GM18511 (cell line): ENCODE measurements around the gene JAKMIP2.
"Not testable (repeated sequence)": the region's sequence is repeated elsewhere in the genome, so short reads cannot be mapped to it uniquely, and the experiment has no call there.

Experiments
- ATAC-seq: cut with Tn5 transposase; IDR thresholded peaks from one replicate; pipeline ENCODE4 v1.9.1; 2021; ENCODE audit warnings: mild to moderate bottlenecking, moderate library complexity; ENCODE audit not compliant: unreplicated experiment

Gene JAKMIP2

GRCh38 chr5:147661541-147661940 lies 121.0 kb downstream of the JAKMIP2 start:
- no peak for ATAC-seq

DNA sequence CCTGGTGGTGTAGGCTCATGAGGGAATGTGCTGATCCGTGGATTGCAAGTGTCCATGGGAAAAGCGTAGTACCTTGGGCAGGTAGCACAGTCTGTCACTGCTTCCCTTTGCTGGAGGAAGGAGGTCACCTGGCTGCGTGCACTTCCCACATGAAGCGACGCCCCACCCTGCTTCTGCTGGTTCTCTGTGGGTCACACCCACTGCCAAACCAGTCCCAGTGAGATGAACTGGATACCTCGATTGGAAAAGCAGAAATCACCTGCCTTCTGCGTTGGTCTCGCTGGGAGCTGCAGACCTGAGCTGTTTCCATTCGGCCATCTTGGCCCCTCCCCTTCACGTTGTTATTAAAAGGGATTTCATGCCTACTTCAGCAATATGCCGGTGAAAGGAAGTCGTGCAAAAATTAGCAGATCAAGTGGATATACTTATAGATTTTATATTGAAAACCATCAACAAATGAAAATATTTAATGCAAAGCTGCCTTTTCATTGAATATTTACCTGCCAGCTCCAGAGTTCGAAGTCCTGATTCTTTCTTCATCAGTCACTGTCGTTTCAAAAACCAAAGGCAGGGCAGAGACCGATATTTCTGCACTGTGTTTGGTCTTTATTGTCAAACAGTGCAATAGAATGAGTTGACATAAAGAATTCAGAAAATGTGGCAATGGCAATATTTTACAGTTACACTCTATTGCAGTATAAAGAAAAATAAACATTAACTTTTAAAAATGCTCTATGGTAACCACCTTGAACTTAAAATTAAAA lies 123.2 kb downstream of the JAKMIP2 start:
- no peak for ATAC-seq

DNA sequence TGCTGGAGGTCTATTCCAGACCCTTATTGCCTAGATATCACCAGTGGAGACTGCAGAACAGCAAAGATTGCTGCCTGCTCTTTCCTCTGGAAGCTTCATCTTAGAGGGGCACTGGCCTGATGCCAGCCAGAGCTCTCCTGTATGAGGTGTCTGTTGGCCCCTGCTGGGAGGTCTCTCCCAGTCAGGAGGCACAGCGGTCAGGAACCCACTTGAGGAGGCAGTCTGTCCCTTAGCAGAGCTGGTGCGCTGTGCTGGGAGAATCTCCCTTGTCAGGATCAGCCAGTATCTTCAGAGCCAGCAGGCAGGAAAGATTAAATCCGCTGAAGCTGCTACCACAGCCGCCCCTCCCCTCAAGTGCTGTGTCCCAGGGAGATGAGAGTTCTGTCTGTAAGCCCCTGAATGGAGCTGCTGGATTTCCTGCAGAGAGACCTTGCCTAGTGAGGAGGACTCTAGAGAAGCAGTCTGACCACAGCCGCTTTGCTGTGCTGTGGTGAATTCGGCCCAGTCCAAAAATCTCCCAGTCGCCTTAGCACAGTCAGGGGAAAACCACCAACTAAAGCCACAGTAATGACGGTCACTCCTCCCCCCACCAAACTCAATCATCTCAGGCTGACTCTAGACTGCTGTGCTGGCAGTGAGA lies 124.1 kb downstream of the JAKMIP2 start:
- ATAC-seq: no peak

DNA sequence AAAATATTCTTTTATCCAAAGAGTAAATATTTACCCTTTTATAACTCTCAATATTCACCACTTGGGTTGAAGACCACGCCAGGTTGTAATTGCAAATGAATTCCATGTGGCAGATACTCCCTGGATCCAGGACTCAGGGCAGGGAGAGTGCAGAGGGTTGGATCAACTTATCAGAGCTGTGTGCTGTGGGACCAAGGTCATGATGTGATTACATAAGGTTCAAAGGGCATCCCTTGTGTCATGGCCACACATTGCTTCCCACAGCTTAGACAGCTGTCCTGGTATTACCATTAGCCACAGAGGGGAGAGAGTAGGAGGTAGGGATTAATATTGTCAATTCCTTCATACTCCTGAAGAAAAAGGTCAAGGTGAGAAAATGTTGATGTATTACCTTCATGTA lies 133.9 kb downstream of the JAKMIP2 start:
- ATAC-seq: no peak

DNA sequence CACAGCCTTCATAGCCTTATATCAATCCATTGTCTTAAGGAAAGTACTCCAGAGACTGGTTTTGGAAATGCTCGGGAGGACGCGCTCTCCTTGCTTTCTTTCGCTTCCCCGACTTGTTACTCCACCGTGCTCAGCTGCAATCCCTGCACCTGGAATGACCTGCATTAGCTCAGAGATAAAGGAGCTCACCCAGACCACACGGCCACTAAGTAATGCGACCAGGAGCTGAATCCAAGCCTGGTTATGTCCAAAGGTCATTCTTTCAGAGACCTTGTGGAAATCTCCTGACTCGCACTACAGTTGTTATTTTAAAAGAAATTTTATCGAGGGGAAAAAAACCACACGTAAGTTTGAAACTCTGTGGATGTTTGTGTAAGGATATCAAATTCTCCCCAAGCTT lies 137.3 kb downstream of the JAKMIP2 start:
- ATAC-seq: no peak

- no peak for ATAC-seq
Measured at GRCh38 chr5:147644460-147644859, 138.1 kb downstream of the JAKMIP2 start.

GRCh38 chr5:147643142-147643541 lies 139.4 kb downstream of the JAKMIP2 start:
- no peak for ATAC-seq

DNA sequence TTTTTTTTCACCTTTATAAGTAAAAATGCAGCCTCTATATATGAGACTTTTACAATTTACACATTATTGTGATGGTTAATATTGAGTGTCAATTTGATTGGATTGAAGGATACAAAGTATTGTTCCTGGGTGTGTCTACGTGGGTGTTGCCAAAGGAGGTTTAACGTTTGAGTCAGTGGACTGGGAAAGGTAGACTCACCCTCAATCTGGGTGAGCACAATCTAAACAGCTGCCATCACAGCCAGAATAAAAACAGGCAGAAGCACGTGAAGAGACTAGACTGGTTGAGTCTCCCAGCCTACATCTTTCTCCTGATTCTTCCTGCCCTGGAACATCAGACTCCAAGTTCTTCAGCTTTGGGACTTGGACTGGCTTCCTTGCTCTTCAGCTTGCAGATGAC lies 139.9 kb downstream of the JAKMIP2 start:
- ATAC-seq: no peak

GRCh38 chr5:147639321-147639720 lies 143.2 kb downstream of the JAKMIP2 start:
- no peak for ATAC-seq

DNA sequence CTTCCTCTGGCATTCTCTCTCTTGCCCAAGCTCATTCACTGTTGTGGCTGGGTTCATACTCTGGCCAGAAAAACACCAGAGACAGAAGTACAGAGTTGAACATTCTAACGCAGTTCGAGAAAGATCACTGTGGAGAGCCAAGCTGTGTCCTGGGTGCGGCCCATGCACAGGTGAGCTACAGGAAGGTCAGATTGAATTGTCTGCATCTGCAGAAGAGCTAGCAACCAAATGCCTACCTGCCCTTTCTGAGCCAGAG lies 145.9 kb downstream of the JAKMIP2 start:
- no peak for ATAC-seq

- ATAC-seq: no peak
Measured at GRCh38 chr5:147635882-147636728, 146.4 kb downstream of the JAKMIP2 start.

- ATAC-seq: not testable (repeated sequence)
Measured at GRCh38 chr5:147635439-147635838, 147.1 kb downstream of the JAKMIP2 start.

- ATAC-seq: no peak
Measured at GRCh38 chr5:147633173-147633572, 149.4 kb downstream of the JAKMIP2 start.

DNA sequence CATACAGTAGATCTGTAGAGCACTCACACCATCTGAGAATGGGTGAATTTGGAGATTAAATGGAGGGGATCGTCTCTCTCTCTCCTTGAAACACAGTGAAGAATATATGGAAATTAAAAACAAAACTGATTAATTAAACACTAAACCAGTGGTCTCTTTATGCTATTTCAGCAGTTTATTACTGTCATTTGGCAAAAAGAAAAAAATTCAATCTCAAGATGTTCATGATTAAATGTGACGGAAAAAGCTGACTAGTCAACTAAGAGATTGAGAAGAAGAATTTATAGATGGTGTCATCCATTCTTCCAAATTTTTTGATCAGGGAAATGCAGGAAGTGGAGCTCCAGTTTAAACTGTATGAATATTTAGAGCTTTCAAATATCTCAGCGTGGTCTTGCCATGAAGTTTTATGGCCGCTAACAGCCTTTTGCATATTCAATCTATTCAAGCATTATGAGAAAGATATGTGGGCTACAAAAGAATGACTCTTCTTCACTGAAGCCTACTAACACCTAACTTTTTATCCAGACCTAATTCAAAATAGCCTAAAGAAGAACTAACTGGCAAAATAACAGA lies 151.0 kb downstream of the JAKMIP2 start:
- no peak for ATAC-seq

DNA sequence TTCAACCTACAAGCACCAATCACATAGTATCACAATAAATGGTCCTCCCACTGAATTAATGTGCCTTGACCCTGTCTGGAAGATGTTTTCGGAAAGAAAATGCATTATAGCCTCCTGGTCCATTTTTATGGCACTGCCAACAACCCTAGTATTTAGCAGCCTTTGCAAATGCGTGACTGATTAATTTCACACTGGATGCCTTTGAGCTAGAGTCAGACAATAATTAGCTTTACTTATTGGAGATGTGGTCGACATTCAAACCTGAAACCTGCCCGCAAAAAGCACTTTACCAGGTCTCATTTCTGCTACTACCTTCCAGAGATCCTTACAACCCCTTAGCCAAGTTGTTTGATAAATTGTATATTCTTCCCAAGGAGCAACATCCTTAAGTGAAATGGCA lies 153.3 kb downstream of the JAKMIP2 start:
- ATAC-seq: no peak

DNA sequence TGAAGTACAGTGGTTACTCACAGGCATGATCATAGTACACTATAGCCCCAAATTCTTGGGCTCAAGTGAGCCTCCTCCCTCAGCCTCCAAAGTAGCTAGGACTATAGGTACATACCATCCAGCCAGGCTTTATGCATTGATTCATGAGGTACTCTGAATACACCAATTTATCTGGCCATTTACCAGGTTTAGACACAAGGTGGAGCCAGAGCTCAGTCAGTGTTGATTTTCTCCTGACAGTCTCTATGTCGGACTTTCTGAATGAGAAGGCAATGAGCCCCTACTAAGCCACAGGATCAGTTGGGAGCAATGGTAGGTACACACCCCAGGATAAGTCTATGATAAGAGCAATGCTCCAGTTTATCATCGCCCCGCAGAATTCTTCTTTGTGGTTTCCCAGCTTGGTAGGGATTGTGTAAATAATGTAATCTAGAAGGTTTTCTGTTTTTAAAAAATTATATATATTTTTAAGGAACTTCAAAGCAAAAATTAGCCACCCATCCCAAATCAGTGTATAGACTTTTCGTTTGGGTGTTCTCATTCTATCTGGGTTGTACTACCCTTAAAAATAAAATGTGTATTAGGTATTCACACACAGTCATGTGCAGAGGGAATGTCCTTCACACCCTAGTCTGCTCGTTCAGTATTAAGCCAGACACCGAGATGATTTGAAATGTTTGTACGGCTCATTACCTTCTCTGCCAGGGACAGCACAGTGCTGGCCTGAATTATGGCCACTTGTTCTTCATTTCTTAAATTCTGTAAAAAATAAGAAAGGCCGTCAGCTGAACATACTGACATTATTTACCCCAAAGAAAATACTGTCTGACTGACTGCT lies 154.3 kb downstream of the JAKMIP2 start:
- peak; percentile 96 for ATAC-seq

DNA sequence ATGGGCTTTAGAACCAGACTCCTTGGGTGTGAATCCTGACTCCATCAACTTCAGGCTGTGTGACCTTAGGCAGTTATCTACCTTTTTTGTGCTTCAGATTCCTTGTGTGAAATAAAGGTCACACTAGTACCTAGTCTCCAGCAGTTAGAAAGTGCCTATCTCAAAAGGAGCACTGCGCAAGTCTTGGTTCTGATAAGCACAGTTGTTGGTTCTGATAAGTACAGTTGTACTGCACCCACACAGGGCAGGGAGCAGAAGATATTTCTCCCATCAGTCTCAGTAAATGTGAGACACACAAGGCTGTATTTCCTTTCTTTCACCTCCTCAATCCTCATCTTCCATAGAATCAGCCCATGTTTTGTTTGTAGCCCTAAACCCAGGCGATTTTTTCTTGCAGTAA lies 156.1 kb downstream of the JAKMIP2 start:
- no peak for ATAC-seq

DNA sequence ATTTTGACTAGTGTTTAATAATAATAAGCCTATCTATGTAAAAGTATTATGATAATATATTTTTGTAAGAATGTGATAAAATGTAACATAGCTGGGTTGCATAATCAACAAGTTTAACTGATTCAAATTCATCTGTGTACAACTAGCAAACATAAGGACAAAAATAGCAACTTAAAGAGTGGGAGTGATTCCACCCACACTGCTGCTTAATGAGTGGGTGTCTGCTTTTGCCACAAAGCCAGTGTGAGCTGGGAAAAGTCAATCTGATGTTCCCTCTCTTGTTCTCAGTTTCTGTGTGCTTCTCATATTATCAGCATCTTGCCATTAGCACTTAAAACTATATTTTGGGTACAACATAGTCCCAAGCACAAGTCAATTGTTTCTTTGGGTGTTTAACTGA lies 161.5 kb downstream of the JAKMIP2 start:
- no peak for ATAC-seq

DNA sequence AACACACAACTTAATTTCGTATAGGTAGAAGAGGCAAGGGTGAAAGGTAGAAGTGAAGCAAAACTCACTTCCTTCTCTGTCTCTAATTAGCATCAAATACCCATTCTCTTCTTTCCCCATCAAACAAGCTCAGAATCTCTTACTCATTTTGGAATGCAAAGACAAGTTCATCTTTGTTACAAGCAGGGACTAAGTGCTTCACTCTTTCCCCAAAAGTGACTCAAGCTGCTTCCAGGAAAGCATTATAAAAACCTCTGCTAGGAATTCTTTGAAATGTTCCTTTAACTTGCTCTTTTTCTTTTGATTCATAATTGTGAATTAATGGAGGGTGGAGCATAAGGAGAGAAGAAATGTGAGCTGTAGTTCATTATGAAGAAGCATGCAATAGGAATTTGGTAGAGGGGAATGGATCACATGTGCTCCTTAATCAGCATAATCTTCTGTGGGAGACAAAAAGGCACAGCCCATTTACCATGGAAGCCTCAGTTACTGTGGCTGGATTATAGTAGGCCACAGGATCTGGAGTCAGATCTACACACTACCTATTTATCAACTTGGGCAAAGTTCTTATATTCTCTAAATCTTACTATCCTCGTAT lies 163.1 kb downstream of the JAKMIP2 start:
- no peak for ATAC-seq

GRCh38 chr5:147617711-147618350 lies 164.7 kb downstream of the JAKMIP2 start:
- ATAC-seq: no peak
